Mononuclear cell (primary cell): ENCODE measurements around the gene TBP. TPM values are rescaled to one million over a fixed set of nuclear protein-coding genes. Genes with fewer than 3 reads are reported as not detected.
A peak's percentile ranks its signal among the peaks of the same experiment; 100 is the strongest.
"Not testable (repeated sequence)": the region's sequence is repeated elsewhere in the genome, so short reads cannot be mapped to it uniquely, and the experiment has no call there.

Experiments used
- H3K27me3 ChIP-seq: 2 replicates; pipeline ENCODE4 v1.6.0; 2011; ENCODE audit warnings: low read length, control low read depth; ENCODE audit not compliant: insufficient read depth
- H3K4me1 ChIP-seq: 2 replicates; pipeline ENCODE4 v1.5.1; 2011; ENCODE audit warnings: mild to moderate bottlenecking, low read length, control low read depth; ENCODE audit not compliant: insufficient read depth
- H3K4me3 ChIP-seq: 2 replicates; pipeline ENCODE4 v1.5.1; 2011; ENCODE audit warnings: mild to moderate bottlenecking, low read length, moderate library complexity
- H3K9me3 ChIP-seq: 2 replicates; pipeline ENCODE4 v1.5.1; 2011; ENCODE audit warnings: low read depth, mild to moderate bottlenecking, control low read depth, low read length
- total RNA-seq: library from RNA; depleted of rRNA; stranded (reverse); fragments of >200 nt; gene quantifications from one replicate; pipeline ENCODE4 v1.2.3, GENCODE V29; 2012

TBP gene
- total RNA-seq, 1 donor = 5.8 TPM

DNA sequence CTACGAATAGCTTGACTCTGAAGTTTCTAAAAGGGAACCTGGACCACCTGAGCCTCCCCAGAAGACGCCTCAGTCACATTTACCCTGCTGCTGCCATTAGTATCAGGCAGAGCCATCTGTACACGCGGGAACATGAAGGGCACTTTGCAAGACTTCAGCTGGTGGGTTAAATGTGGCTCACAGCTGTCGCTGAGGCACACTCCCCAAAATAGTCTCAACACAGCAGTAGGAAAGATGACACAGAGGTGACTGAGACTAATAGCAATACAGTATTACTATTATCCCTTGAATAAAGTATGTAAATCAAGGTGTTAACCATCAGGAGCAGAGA, 30.0 kb upstream of the TBP start:
- H3K4me3 ChIP-seq = no peak overlapping the region
- H3K9me3 ChIP-seq = no peaks in the 10 kb centered on the region
- H3K4me1 ChIP-seq = peaks cover 5% of the 10 kb centered on the region
- H3K27me3 ChIP-seq = no peaks in the 10 kb centered on the region

- H3K9me3 ChIP-seq = no peaks in the 10 kb centered on the region
- H3K27me3 ChIP-seq = no peaks in the 10 kb centered on the region
- H3K4me1 ChIP-seq = peaks cover 5% of the 10 kb centered on the region
- no peak overlapping the region for H3K4me3 ChIP-seq
Observed at GRCh38 chr6:170525795-170526194, 28.4 kb upstream of the TBP start.

DNA sequence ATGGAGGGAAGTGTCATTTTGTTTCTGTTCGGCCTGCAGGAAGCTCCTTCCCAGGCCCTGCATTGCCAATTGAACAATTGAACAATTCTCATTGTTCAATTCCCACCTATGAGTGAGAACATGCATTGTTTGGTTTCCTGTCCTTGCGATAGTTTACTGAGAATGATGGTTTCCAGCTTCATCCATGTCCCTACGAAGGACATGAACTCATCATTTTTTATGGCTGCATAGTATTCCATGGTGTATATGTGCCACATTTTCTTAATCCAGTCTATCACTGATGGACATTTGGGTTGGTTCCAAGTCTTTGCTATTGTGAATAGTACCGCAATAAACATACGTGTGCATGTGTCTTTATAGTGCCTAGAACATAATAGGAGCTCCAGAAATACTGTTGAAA, 26.2 kb upstream of the TBP start:
- not testable (repeated sequence) for H3K9me3 ChIP-seq, H3K4me1 ChIP-seq, H3K27me3 ChIP-seq, H3K4me3 ChIP-seq

DNA sequence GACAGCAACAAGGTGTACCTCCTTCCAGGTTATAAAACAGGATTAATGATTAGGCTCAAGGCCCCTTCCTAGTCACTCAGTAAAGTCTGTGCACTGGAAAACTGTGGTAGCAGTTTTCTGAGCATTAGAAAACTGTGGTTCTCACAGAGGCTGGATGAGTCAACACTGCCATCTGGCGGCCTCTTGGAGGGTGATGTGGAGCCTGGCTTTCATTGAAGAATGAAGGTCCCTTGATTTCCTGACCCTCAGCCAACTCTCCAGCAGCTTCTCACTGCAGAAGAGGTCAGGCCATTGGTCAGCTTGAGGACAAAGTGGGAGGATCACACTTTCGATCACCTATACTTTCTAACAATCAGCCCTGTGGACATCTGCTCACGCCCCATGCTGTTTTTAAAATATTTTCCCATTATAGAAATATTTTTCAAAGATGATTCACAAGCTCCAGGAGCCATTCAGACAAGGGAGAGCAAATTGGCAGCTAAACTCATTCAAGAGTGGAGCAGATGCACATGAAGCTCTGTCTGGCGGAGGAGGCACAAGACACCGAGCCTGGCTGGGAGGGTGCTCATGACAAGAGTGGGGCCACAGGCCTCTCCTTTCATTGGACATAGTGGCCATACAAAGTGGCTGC, 24.2 kb upstream of the TBP start:
- no peaks in the 10 kb centered on the region for H3K27me3 ChIP-seq
- H3K4me1 ChIP-seq = no peaks in the 10 kb centered on the region
- no peak overlapping the region for H3K4me3 ChIP-seq
- no peaks in the 10 kb centered on the region for H3K9me3 ChIP-seq

DNA sequence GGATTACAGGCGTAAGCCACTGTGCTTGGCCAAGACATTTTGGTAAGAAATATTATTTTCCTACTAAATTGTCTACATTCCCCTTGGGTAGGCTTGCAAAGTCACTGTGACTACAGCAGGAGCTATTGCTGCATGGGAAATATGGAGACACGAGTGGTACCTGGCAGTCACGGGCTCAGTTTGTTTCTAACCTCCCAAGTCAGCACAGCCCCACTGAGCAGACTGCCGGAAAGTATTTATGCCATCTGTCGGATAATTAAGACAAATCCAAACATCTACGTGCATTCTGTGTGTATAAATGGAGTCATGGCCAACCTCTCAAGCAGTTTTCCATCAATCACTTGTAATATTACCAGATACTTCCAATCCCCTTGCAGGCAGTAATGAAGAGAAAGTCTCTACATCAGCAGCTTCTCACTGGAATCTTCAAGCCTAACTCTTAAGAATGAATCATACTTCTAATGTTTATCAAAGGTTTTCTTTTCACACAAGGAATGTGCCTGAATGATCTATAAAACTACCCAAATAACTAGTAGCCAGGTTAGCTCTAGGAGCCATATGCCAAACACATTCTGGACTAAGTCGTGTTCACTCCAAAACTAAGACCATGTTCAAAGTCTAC, 21.2 kb upstream of the TBP start:
- Histone ChIP-seq H3K27me3 (no peaks in the 10 kb centered on the region), H3K4me1 (no peaks in the 10 kb centered on the region), H3K4me3 (no peak overlapping the region), H3K9me3 (no peaks in the 10 kb centered on the region)

- Histone ChIP-seq H3K4me3 (no peak overlapping the region), H3K4me1 (no peaks in the 10 kb centered on the region), H3K9me3 (no peaks in the 10 kb centered on the region), H3K27me3 (no peaks in the 10 kb centered on the region)
Observed at GRCh38 chr6:170533792-170534191, 20.4 kb upstream of the TBP start.

- Histone ChIP-seq H3K4me1 (no peaks in the 10 kb centered on the region), H3K27me3 (no peaks in the 10 kb centered on the region), H3K4me3 (no peak overlapping the region), H3K9me3 (no peaks in the 10 kb centered on the region)
Observed at GRCh38 chr6:170535004-170535403, 19.2 kb upstream of the TBP start.

DNA sequence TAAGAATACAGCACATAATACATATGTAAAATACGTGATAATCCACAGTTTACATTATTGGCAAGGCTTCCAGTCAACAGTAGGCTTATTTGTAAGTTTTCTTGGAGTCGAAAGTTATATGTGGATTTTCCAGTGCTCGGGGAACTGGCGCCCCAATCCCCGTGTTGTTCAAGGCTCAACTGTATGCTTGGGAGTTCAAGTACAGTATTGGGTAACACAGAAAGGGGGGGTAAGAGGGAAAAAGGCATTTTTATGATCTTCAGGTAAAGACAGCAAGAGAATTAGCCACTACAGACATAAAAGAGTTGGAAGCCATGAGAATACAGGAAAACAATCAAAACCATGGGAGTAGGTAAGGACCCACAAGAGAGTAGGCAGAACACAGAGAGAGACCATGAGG, 17.5 kb upstream of the TBP start:
- Histone ChIP-seq H3K9me3 (no peaks in the 10 kb centered on the region), H3K4me1 (no peaks in the 10 kb centered on the region), H3K27me3 (no peaks in the 10 kb centered on the region), H3K4me3 (no peak overlapping the region)

DNA sequence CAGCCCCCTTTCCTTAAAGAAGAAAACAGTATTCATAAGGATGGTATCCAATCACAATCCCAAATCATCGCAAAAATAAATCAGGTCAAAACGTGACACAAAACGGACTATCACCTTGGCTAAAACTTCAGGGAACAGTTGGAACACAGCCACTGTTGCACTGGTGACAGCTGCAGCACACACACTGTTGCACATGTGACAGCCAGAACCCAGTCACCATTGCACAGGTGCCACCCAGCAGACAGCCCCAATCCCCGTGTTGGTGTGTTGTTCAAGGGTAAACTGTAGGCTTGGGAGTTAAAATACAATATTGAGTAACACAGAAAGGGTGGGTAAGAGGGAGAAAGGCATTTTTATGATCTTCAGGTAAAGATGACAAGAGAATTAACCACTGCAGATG, 16.8 kb upstream of the TBP start:
- Histone ChIP-seq H3K4me3 (no peak overlapping the region), H3K4me1 (no peaks in the 10 kb centered on the region), H3K27me3 (no peaks in the 10 kb centered on the region), H3K9me3 (no peaks in the 10 kb centered on the region)

DNA sequence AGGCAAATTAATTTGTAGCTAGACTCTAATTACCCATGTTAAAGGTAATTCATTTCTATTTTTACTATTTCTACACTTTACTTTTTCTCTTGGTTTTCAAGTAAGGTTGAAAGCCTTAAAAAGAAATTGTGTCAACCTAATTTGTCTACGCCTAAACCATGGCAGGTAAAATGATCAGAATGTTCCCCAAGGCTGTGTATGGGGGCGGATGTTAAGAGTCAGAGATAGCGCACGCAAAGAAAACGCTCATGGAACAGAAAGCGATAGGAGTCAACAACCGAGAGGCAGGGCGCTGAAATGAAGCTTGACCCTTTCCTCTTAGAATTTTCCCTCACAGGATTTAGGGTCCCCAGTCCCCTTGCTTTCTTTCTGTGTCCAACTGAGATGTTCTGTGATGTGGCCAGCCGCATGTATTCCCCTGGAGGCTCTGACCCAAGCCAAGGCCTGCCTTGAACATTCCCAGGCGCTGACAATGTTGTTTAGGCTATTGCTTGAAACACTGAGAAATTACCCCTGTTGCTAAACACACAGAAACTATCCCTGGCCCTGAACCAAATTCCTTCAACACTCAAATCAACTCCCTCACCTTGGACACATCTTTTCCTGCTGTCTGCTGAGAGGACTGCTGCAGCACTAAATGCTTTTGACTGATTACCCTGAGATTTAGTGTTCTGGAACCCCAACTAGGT, 12.0 kb upstream of the TBP start:
- no peaks in the 10 kb centered on the region for H3K27me3 ChIP-seq
- H3K4me3 ChIP-seq = no peak overlapping the region
- no peaks in the 10 kb centered on the region for H3K9me3 ChIP-seq
- H3K4me1 ChIP-seq = no peaks in the 10 kb centered on the region

GRCh38 chr6:170545405-170545804, 8.8 kb upstream of the TBP start:
- Histone ChIP-seq H3K4me1 (peaks cover 2% of the 10 kb centered on the region), H3K9me3 (no peaks in the 10 kb centered on the region), H3K4me3 (no peak overlapping the region), H3K27me3 (no peaks in the 10 kb centered on the region)

DNA sequence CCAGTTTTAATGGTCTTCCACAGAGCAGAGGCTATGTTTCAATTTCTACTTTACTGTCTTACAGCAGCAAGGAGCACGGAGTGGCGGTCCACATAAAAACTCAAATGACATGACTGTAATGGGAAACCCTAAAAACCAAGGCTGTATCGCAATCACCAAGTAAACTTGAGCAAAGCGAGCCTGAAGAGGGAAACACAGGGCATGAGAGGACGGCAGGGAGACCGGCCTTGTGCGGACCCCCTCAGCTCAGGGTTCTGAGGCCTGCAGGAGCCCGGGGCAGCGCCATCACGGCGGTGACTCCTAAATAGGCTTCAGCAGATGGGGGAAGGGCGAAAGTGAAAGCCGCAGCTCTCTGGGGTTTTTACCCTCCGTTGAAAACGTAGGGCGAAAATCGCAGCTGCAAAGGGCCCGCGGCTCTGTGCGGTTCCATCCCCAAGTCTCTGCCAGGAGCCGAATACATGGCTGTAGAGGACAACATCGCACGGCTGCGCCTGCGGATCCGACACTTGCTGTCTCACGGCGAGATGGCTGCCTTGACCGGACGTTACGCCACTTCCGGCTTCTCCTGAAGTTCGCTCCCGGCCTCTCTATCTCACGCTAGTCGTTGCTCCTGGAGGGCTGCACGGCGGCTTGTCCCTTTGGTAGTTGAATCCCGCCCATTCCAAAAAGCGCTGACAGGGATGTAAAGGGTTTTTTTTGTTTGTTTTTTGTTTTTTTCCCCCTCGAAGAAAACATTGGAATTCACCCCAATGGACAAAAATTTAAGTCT, 1.2 kb upstream of the TBP start, which contains the start of gene PSMB1:
PSMB1 (minus strand) TSS at position 543 of the 769 bp plus-strand sequence; CDS start at position 478, 65 bp downstream.
- peak within 1 kb of the TSS; percentile 86 for H3K4me3 ChIP-seq
- no peaks in the 10 kb centered on the region for H3K27me3 ChIP-seq
- peaks cover 38% of the 10 kb centered on the region for H3K4me1 ChIP-seq
- no peaks in the 10 kb centered on the region for H3K9me3 ChIP-seq

DNA sequence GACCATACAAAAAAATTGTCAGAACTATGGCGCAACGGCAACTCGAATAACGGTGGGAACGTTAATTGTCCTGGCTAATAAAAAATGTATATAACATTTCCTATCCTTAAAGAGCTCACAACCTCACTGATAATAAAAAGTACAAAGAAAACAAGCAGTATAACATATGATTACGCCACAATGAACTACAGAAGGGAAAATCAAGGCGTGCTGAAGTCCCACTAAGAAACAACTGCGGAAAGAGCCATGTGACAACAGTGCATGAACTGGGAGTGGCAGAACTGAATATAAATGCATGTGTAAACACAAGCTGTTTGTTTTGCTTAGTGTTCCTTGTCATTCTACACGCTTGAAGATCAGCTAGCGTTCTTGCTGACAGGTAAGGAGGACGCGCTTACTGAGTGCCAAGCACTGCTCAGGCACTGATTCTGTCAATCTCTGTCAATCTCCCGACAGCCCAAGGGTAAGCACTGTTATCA, 596 bp upstream of the TBP start:
- H3K4me1 ChIP-seq = peaks cover 38% of the 10 kb centered on the region
- H3K9me3 ChIP-seq = no peaks in the 10 kb centered on the region
- no peaks in the 10 kb centered on the region for H3K27me3 ChIP-seq
- peak overlapping the region; percentile 86 for H3K4me3 ChIP-seq

DNA sequence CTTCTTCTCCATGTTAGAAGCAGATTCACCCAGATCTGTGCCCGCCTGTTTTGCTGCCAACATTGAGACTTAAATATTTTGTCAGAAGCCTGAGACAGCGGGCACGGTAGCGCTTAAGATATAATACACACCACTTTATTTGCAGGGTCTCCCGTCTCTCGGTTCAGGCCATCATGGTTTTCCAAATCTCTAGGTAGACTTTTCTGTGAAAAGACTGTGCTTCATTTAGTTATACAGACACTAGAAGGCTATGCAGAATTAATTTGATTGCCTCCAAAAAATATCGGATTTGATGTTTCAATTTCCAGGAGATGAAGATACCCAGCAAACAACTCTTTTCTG, 598 bp downstream of the TBP start:
- H3K27me3 ChIP-seq = no peaks in the 10 kb centered on the region
- peaks cover 38% of the 10 kb centered on the region for H3K4me1 ChIP-seq
- H3K9me3 ChIP-seq = no peaks in the 10 kb centered on the region
- peak overlapping the region; percentile 86 for H3K4me3 ChIP-seq

GRCh38 chr6:170555305-170555704, 1.1 kb downstream of the TBP start:
- Histone ChIP-seq H3K4me1 (peaks cover 36% of the 10 kb centered on the region), H3K27me3 (no peaks in the 10 kb centered on the region), H3K9me3 (no peaks in the 10 kb centered on the region), H3K4me3 (no peak overlapping the region)
